IMR-90 (cell line): ENCODE data around the gene DHRS3. TPM values are rescaled to one million over a fixed set of nuclear protein-coding genes. Genes with fewer than 3 reads are reported as not detected.

Source experiments
- ATAC-seq: fragments of 200-7000 bp; cut with Tn5 transposase; 2 replicates; pipeline ENCODE4 v1.9.1; 2020; ENCODE audit warnings: low read depth, mild to moderate bottlenecking, moderate library complexity
- BruUV-seq: library from RNA; stranded (reverse); fragments of 400-500 nt; replicated peaks from 2 replicates; lab custom pipeline; 2021; lab: Mats Ljungman, UMichigan
- CTCF ChIA-PET: fragments of 300-600 bp; formaldehyde crosslinking; extraction: SDS; loops from one replicate; lab custom pipeline; 2021; ENCODE audit warnings: antibody characterized with exemption; lab: Yijun Ruan, JAX
- POLR2A ChIA-PET: fragments of 300-600 bp; sonication (Branson Sonifier 250); formaldehyde crosslinking; loops from one replicate; lab custom pipeline; 2022; ENCODE audit warnings: antibody characterized with exemption; ENCODE audit not compliant: unreplicated experiment; lab: Charles Lee
- DNase-seq: peaks from one replicate; pipeline ENCODE4 v3.0.0; 2013
- H2AFZ ChIP-seq: replicated peaks from 2 replicates; pipeline ENCODE3; 2013; ENCODE audit warnings: low read length, mild to moderate bottlenecking; ENCODE audit not compliant: poor library complexity
- H2AK5ac ChIP-seq: 2 replicates; pipeline ENCODE4 v1.6.1; 2013; ENCODE audit warnings: low read depth, low read length, inconsistent platforms
- H2AK9ac ChIP-seq: replicated peaks from 2 replicates; pipeline ENCODE3; 2013; ENCODE audit warnings: mild to moderate bottlenecking, low read depth, low read length, moderate library complexity; ENCODE audit not compliant: poor library complexity
- H2BK120ac ChIP-seq: 2 replicates; pipeline ENCODE4 v1.6.1; 2013; ENCODE audit warnings: low read depth, low read length, inconsistent platforms
- H2BK15ac ChIP-seq: 3 replicates; pipeline ENCODE4 v1.6.1; 2013; ENCODE audit warnings: low read depth, low read length, inconsistent platforms
- H2BK20ac ChIP-seq: 2 replicates; pipeline ENCODE4 v1.6.1; 2013; ENCODE audit warnings: low read depth, mild to moderate bottlenecking, inconsistent platforms, low read length, moderate library complexity
- H2BK5ac ChIP-seq: 2 replicates; pipeline ENCODE4 v1.6.1; 2013; ENCODE audit warnings: mild to moderate bottlenecking, low read depth, low read length, inconsistent platforms; ENCODE audit not compliant: poor library complexity, severe bottlenecking
- H3K14ac ChIP-seq: replicated peaks from 2 replicates; pipeline ENCODE4 v1.6.1; 2013; ENCODE audit warnings: low read depth, low read length, inconsistent platforms
- H3K18ac ChIP-seq: 2 replicates; pipeline ENCODE4 v1.6.1; 2013; ENCODE audit warnings: low read depth, low read length, control low read depth
- H3K23ac ChIP-seq: 2 replicates; pipeline ENCODE4 v1.6.1; 2013; ENCODE audit warnings: low read depth, low read length, inconsistent platforms
- H3K27ac ChIP-seq: 2 replicates; pipeline ENCODE4 v1.5.1; 2013; ENCODE audit warnings: mild to moderate bottlenecking, control low read depth, low read length; ENCODE audit not compliant: insufficient read depth
- H3K27me3 ChIP-seq: 2 replicates; pipeline ENCODE4 v1.6.1; 2013; ENCODE audit warnings: low read length; ENCODE audit not compliant: control insufficient read depth, insufficient read depth
- H3K36me3 ChIP-seq: 2 replicates; pipeline ENCODE4 v1.6.1; 2013; ENCODE audit warnings: low read length, mixed read lengths; ENCODE audit not compliant: control insufficient read depth, insufficient read depth
- H3K4ac ChIP-seq: 2 replicates; pipeline ENCODE4 v1.6.1; 2013; ENCODE audit warnings: low read depth, low read length, inconsistent platforms
- H3K4me1 ChIP-seq: 2 replicates; pipeline ENCODE4 v1.6.1; 2013; ENCODE audit warnings: low read length, mixed read lengths; ENCODE audit not compliant: control insufficient read depth, insufficient read depth
- H3K4me2 ChIP-seq: 2 replicates; pipeline ENCODE4 v1.6.1; 2013; ENCODE audit warnings: low read depth, mild to moderate bottlenecking, control low read depth, low read length, moderate library complexity
- H3K4me3 ChIP-seq: 2 replicates; pipeline ENCODE4 v1.5.1; 2013; ENCODE audit warnings: low read depth, mild to moderate bottlenecking, control low read depth, low read length, moderate library complexity; ENCODE audit not compliant: insufficient read depth
- H3K56ac ChIP-seq: 2 replicates; pipeline ENCODE4 v1.6.1; 2013; ENCODE audit warnings: low read length, inconsistent platforms; ENCODE audit not compliant: insufficient read depth; ENCODE audit errors: extremely low read depth
- H3K79me1 ChIP-seq, 2 experiments: 2 replicates each; pipeline ENCODE4 v1.6.1; 2013; ENCODE audit warnings: low read length in 2 of 2, inconsistent platforms in 1 of 2, low read depth in 1 of 2
- H3K9ac ChIP-seq: 2 replicates; pipeline ENCODE4 v1.6.1; 2013; ENCODE audit warnings: low read depth, low read length, control low read depth
- H3K9me1 ChIP-seq: 2 replicates; pipeline ENCODE4 v1.6.1; 2013; ENCODE audit warnings: low read length, inconsistent platforms; ENCODE audit not compliant: insufficient read depth
- H3K9me3 ChIP-seq: 2 replicates; pipeline ENCODE4 v1.6.1; 2013; ENCODE audit warnings: low read length; ENCODE audit not compliant: control insufficient read depth, insufficient read depth
- H4K20me1 ChIP-seq: 2 replicates; pipeline ENCODE4 v1.6.1; 2013; ENCODE audit warnings: low read length, inconsistent platforms; ENCODE audit not compliant: insufficient read depth
- H4K5ac ChIP-seq: 2 replicates; pipeline ENCODE4 v1.6.1; 2013; ENCODE audit warnings: mild to moderate bottlenecking, low read depth, low read length, control low read depth
- H4K8ac ChIP-seq, 2 experiments: 2 replicates each; pipeline ENCODE4 v1.6.1; 2013; ENCODE audit warnings: low read depth in 2 of 2, low read length in 2 of 2, control low read depth in 1 of 2, inconsistent platforms in 1 of 2
- H4K91ac ChIP-seq: 2 replicates; pipeline ENCODE4 v1.6.1; 2013; ENCODE audit warnings: low read depth, low read length, inconsistent platforms; ENCODE audit not compliant: insufficient read depth
- BHLHE40 ChIP-seq: fragments of 150-350 bp; IDR thresholded peaks from 2 replicates; pipeline ENCODE4 v1.6.1; 2016; ENCODE audit warnings: mild to moderate bottlenecking, low read depth, low read length
- CHD1 ChIP-seq: IDR thresholded peaks from 2 replicates; pipeline ENCODE4 v1.6.1; 2012; ENCODE audit warnings: low read depth, low read length, improper control_type of control experiment
- ELK1 ChIP-seq: fragments of 150-350 bp; IDR thresholded peaks from 2 replicates; pipeline ENCODE4 v1.6.1; 2016; ENCODE audit warnings: low read depth, mild to moderate bottlenecking, low read length, moderate library complexity, borderline replicate concordance
- RAD21 ChIP-seq: IDR thresholded peaks from 2 replicates; pipeline ENCODE4 v1.6.1; 2012; ENCODE audit warnings: low read length, improper control_type of control experiment
- SMC3 ChIP-seq: fragments of 150-350 bp; IDR thresholded peaks from 2 replicates; pipeline ENCODE4 v1.6.1; 2016; ENCODE audit warnings: low read depth, mild to moderate bottlenecking, antibody characterized with exemption, low read length, moderate library complexity
- WGBS, 2 experiments: methylation state at CpG; one replicate each; pipeline versions ENCODE4 v1.1.5 to v1.1.7; 2013; ENCODE audit warnings: missing lambda C conversion rate in 2 of 2; ENCODE audit not compliant: insufficient read length in 1 of 2; ENCODE audit errors: extremely low coverage in 2 of 2; 5-methylcytosine and 5-hydroxymethylcytosine counted together
- dilution Hi-C: fragments of 300-500 bp; cut with HindIII; formaldehyde crosslinking; loops from one replicate; pipeline ENCODE4 v1.14.3; 2018; ENCODE audit warnings: low sequenced_read_pairs; ENCODE audit not compliant: unreplicated experiment
- in situ Hi-C: fragments of 300-500 bp; cut with MboI; formaldehyde crosslinking; loops from 3 replicates; pipeline ENCODE4 v1.14.3; 2019; ENCODE audit warnings: low sequenced_read_pairs, inconsistent platforms, mixed read lengths
- intact Hi-C: fragments of 100-400 bp; cut with micrococcal nuclease; formaldehyde crosslinking; loops from 2 replicates; pipeline ENCODE4 v1.10.0; 2022
- polyA plus RNA-seq, 3 experiments: library from polyadenylated mRNA; depleted of rRNA; stranded (reverse); fragments of >200 nt; gene quantifications; 2 replicates each; pipeline ENCODE4 v1.2.3, GENCODE V29; 2012; ENCODE audit warnings: low replicate concordance in 1 of 3
- total RNA-seq: library from RNA; depleted of rRNA; stranded (reverse); fragments of >200 nt; gene quantifications from 2 replicates; pipeline ENCODE4 v1.2.3, GENCODE V29; 2012

Gene DHRS3
- total and polyA plus RNA-seq, 2 of the 4 experiments (the other 2 are of a cell fraction), result 11.2 to 14.5 TPM

DNA sequence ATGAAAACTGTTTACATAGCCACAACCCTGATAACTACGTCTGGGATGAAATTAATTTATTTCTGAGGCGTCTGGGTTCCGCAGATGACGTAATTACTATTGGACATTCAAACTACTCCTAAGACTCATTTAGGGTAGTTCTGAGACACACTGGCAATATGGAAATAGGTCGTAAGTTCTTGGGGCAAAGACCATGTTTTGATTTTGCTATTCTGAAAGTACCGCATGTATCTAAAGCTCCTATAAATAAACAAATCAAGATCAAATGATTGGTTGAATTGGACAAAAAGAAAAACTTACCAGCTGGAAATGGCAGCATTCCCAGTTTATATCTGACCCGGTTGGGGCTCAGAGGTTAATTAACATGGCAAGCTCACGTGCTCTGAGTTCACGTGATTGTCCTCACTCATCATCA, 74.3 kb downstream of the DHRS3 start:
- H3K27me3 ChIP-seq, result peaks cover 7% of the 10 kb centered on the region; the same call in 1 of the 2 replicates
- H3K36me3 ChIP-seq, result no peaks in the 10 kb centered on the region
- H2AK9ac ChIP-seq, result no peak overlapping the region
- H2BK20ac ChIP-seq, result no peak overlapping the region
- H4K91ac ChIP-seq, result no peak overlapping the region
- BruUV-seq, result no TSS peak
- no peak overlapping the region for H4K5ac ChIP-seq
- POLR2A ChIA-PET, result interaction anchor here (0.6 kb wide), 1 partner anchor 419 kb away, joined by 3 read pairs; no protein-coding TSS in a partner anchor
- CTCF ChIA-PET, result no interaction called here
- H3K4ac ChIP-seq, result no peak overlapping the region
- TF ChIP-seq SMC3 (no peak), ELK1 (no peak), RAD21 (no peak), BHLHE40 (no peak), CHD1 (no peak)
- ATAC-seq (no peak), DNase-seq (no peak)
- no peak overlapping the region for H3K4me2 ChIP-seq
- H3K4me1 ChIP-seq, result peaks cover 23% of the 10 kb centered on the region
- no peak overlapping the region for H3K18ac ChIP-seq
- H3K23ac ChIP-seq, result no peak overlapping the region
- H2AK5ac ChIP-seq, result no peak overlapping the region
- no peak overlapping the region for H2AFZ ChIP-seq
- no peaks in the 10 kb centered on the region for H3K9me3 ChIP-seq
- no CpG with 5 or more reads among the region's 9 CpGs for WGBS, 2 experiments
- H4K8ac ChIP-seq, result no peak overlapping the region
- H3K27ac ChIP-seq, result no peak overlapping the region
- H3K9me1 ChIP-seq, result peaks cover 6% of the 10 kb centered on the region; the same call in 1 of the 2 replicates
- H3K56ac ChIP-seq, result no peak overlapping the region
- no peak overlapping the region for H2BK5ac ChIP-seq
- intact Hi-C loops (loop anchor here (5.0 kb wide), 1 partner anchor 61 kb away; no protein-coding TSS in a partner anchor), in situ Hi-C loops (no loop called here), dilution Hi-C loops (no loop called here)
- H2BK15ac ChIP-seq, result no peak overlapping the region
- no peak overlapping the region for H3K9ac ChIP-seq
- no peak overlapping the region for H3K14ac ChIP-seq
- H4K20me1 ChIP-seq, result no peaks in the 10 kb centered on the region
- H3K4me3 ChIP-seq, result no peak overlapping the region
- no peaks in the 10 kb centered on the region for H3K79me1 ChIP-seq
- no peak overlapping the region for H2BK120ac ChIP-seq
